ENCODE measurements around the gene DMC1.

GRCh38 chr22:38564669-38565068 lies 5.3 kb downstream of the DMC1 start:
- TF ChIP-seq, protein P1, sequence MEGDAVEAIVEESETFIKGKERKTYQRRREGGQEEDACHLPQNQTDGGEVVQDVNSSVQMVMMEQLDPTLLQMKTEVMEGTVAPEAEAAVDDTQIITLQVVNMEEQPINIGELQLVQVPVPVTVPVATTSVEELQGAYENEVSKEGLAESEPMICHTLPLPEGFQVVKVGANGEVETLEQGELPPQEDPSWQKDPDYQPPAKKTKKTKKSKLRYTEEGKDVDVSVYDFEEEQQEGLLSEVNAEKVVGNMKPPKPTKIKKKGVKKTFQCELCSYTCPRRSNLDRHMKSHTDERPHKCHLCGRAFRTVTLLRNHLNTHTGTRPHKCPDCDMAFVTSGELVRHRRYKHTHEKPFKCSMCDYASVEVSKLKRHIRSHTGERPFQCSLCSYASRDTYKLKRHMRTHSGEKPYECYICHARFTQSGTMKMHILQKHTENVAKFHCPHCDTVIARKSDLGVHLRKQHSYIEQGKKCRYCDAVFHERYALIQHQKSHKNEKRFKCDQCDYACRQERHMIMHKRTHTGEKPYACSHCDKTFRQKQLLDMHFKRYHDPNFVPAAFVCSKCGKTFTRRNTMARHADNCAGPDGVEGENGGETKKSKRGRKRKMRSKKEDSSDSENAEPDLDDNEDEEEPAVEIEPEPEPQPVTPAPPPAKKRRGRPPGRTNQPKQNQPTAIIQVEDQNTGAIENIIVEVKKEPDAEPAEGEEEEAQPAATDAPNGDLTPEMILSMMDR (conservative IDR thresholded peaks at IDR 0.05; ENCODE audit: low read depth in 2 of 2) = no peak
- TF ChIP-seq EZH2phosphoT487 (IDR thresholded peaks at IDR 0.05; ENCODE audit: unreplicated experiment) (no peak), EZH2 (IDR thresholded peaks at IDR 0.05; ENCODE audit: low read depth, unreplicated experiment) (no peak), CREB1 (CRISPR knock-in tag; IDR thresholded peaks at IDR 0.05; ENCODE audit: low read depth) (no peak), ZNF331 (CRISPR knock-in tag; IDR thresholded peaks at IDR 0.05; ENCODE audit: low read depth) (no peak), POLR2AphosphoS5 (IDR thresholded peaks at IDR 0.05; ENCODE audit: low read depth) (no peak), REST (IDR thresholded peaks at IDR 0.05; ENCODE audit: unreplicated experiment) (no peak), STAT1 (IDR thresholded peaks at IDR 0.05; ENCODE audit: unreplicated experiment) (no peak), JUNB (IDR thresholded peaks at IDR 0.05; ENCODE audit: unreplicated experiment) (no peak), ZNF114 (CRISPR knock-in tag; IDR thresholded peaks at IDR 0.05) (no peak), NANOG (IDR thresholded peaks at IDR 0.05; ENCODE audit: borderline replicate concordance) (no peak)
- TF ChIP-seq, protein P2, sequence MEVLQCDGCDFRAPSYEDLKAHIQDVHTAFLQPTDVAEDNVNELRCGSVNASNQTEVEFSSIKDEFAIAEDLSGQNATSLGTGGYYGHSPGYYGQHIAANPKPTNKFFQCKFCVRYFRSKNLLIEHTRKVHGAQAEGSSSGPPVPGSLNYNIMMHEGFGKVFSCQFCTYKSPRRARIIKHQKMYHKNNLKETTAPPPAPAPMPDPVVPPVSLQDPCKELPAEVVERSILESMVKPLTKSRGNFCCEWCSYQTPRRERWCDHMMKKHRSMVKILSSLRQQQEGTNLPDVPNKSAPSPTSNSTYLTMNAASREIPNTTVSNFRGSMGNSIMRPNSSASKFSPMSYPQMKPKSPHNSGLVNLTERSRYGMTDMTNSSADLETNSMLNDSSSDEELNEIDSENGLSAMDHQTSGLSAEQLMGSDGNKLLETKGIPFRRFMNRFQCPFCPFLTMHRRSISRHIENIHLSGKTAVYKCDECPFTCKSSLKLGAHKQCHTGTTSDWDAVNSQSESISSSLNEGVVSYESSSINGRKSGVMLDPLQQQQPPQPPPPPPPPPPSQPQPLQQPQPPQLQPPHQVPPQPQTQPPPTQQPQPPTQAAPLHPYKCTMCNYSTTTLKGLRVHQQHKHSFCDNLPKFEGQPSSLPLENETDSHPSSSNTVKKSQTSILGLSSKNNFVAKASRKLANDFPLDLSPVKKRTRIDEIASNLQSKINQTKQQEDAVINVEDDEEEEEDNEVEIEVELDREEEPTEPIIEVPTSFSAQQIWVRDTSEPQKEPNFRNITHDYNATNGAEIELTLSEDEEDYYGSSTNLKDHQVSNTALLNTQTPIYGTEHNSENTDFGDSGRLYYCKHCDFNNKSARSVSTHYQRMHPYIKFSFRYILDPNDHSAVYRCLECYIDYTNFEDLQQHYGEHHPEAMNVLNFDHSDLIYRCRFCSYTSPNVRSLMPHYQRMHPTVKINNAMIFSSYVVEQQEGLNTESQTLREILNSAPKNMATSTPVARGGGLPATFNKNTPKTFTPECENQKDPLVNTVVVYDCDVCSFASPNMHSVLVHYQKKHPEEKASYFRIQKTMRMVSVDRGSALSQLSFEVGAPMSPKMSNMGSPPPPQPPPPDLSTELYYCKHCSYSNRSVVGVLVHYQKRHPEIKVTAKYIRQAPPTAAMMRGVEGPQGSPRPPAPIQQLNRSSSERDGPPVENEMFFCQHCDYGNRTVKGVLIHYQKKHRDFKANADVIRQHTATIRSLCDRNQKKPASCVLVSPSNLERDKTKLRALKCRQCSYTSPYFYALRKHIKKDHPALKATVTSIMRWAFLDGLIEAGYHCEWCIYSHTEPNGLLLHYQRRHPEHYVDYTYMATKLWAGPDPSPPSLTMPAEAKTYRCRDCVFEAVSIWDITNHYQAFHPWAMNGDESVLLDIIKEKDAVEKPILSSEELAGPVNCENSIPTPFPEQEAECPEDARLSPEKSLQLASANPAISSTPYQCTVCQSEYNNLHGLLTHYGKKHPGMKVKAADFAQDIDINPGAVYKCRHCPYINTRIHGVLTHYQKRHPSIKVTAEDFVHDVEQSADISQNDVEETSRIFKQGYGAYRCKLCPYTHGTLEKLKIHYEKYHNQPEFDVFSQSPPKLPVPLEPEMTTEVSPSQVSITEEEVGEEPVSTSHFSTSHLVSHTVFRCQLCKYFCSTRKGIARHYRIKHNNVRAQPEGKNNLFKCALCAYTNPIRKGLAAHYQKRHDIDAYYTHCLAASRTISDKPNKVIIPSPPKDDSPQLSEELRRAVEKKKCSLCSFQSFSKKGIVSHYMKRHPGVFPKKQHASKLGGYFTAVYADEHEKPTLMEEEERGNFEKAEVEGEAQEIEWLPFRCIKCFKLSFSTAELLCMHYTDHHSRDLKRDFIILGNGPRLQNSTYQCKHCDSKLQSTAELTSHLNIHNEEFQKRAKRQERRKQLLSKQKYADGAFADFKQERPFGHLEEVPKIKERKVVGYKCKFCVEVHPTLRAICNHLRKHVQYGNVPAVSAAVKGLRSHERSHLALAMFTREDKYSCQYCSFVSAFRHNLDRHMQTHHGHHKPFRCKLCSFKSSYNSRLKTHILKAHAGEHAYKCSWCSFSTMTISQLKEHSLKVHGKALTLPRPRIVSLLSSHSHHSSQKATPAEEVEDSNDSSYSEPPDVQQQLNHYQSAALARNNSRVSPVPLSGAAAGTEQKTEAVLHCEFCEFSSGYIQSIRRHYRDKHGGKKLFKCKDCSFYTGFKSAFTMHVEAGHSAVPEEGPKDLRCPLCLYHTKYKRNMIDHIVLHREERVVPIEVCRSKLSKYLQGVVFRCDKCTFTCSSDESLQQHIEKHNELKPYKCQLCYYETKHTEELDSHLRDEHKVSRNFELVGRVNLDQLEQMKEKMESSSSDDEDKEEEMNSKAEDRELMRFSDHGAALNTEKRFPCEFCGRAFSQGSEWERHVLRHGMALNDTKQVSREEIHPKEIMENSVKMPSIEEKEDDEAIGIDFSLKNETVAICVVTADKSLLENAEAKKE (CRISPR knock-in tag; IDR thresholded peaks at IDR 0.05) = no peak
- TF ChIP-seq, protein P3, sequence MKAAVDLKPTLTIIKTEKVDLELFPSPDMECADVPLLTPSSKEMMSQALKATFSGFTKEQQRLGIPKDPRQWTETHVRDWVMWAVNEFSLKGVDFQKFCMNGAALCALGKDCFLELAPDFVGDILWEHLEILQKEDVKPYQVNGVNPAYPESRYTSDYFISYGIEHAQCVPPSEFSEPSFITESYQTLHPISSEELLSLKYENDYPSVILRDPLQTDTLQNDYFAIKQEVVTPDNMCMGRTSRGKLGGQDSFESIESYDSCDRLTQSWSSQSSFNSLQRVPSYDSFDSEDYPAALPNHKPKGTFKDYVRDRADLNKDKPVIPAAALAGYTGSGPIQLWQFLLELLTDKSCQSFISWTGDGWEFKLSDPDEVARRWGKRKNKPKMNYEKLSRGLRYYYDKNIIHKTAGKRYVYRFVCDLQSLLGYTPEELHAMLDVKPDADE (IDR thresholded peaks at IDR 0.05) = no peak
